SHP77 treated with DMSO at 0.1 percent for 48 hours (cell line): ENCODE measurements around the gene UIMC1.
A peak's percentile ranks its signal among the peaks of the same experiment; 100 is the strongest.
"Not testable (repeated sequence)": the region's sequence is repeated elsewhere in the genome, so short reads cannot be mapped to it uniquely, and the experiment has no call there.

Experiments
- DNase-seq: peaks from one replicate; lab custom pipeline; 2025; lab: John Stamatoyannopoulos, UW

Gene UIMC1

GRCh38 chr5:177006265-177006972, at the start of gene UIMC1:
Gene UIMC1, minus strand, starts transcription at chr5:177006779. Its CDS starts 24,164 bp downstream, at chr5:176982615.
- DNase-seq = peak; percentile 84

- no peak for DNase-seq
Observed at GRCh38 chr5:177049285-177049684, 42.7 kb upstream of the UIMC1 start.

GRCh38 chr5:177048531-177048930, 42.0 kb upstream of the UIMC1 start:
- not testable (repeated sequence) for DNase-seq

- DNase-seq = no peak
Observed at GRCh38 chr5:177045631-177046030, 39.1 kb upstream of the UIMC1 start.

- no peak for DNase-seq
Observed at GRCh38 chr5:177044641-177045040, 38.1 kb upstream of the UIMC1 start.

GRCh38 chr5:177043958-177044357, 37.4 kb upstream of the UIMC1 start:
- no peak for DNase-seq

GRCh38 chr5:177043114-177043513, 36.5 kb upstream of the UIMC1 start:
- no peak for DNase-seq

GRCh38 chr5:177041936-177042335, 35.4 kb upstream of the UIMC1 start:
- DNase-seq = no peak

- DNase-seq = no peak
Observed at GRCh38 chr5:177040814-177041420, 34.3 kb upstream of the UIMC1 start.

- DNase-seq = no peak
Observed at GRCh38 chr5:177036921-177037320, 30.3 kb upstream of the UIMC1 start.

GRCh38 chr5:177036443-177036842, 29.9 kb upstream of the UIMC1 start:
- no peak for DNase-seq

GRCh38 chr5:177035976-177036375, 29.4 kb upstream of the UIMC1 start:
- no peak for DNase-seq

GRCh38 chr5:177029498-177029897, 22.9 kb upstream of the UIMC1 start:
- no peak for DNase-seq

- no peak for DNase-seq
Observed at GRCh38 chr5:177027665-177028064, 21.1 kb upstream of the UIMC1 start.

GRCh38 chr5:177025101-177025601, 18.6 kb upstream of the UIMC1 start:
- DNase-seq = no peak

- DNase-seq = no peak
Observed at GRCh38 chr5:177024559-177024958, 18.0 kb upstream of the UIMC1 start.

- DNase-seq = no peak
Observed at GRCh38 chr5:177023303-177023664, 16.7 kb upstream of the UIMC1 start.

GRCh38 chr5:177022386-177023302, 16.1 kb upstream of the UIMC1 start, which contains the start of gene ZNF346:
Gene ZNF346, plus strand, starts transcription at chr5:177022696. Its CDS starts 43 bp downstream, at chr5:177022739.
- peak; percentile 82 for DNase-seq

- DNase-seq = no peak
Observed at GRCh38 chr5:177020033-177020432, 13.5 kb upstream of the UIMC1 start.

- DNase-seq = no peak
Observed at GRCh38 chr5:177018341-177018740, 11.8 kb upstream of the UIMC1 start.

GRCh38 chr5:177015156-177015555, 8.6 kb upstream of the UIMC1 start:
- no peak for DNase-seq

- no peak for DNase-seq
Observed at GRCh38 chr5:177010153-177010552, 3.6 kb upstream of the UIMC1 start.
